Bronchial epithelial cell (primary cell): ENCODE data around the gene RASGRP1. TPM values are rescaled to one million over a fixed set of nuclear protein-coding genes. Genes with fewer than 3 reads are reported as not detected.
A peak's percentile ranks its signal among the peaks of the same experiment; 100 is the strongest.

Source experiments
- DNase-seq: peaks from one replicate; pipeline ENCODE4 v3.0.0-alpha.2; 2010; ENCODE audit warnings: low read depth
- FAIRE-seq: peaks from 2 replicates; lab custom pipeline; 2011; peaks lifted over from hg19 to GRCh38; lab: Jason Lieb, UNC
- H3K27me3 ChIP-seq: 2 replicates; pipeline ENCODE4 v1.5.1; 2011; ENCODE audit warnings: low read length; ENCODE audit not compliant: control insufficient read depth, insufficient read depth
- H3K36me3 ChIP-seq: 2 replicates; pipeline ENCODE4 v1.5.1; 2011; ENCODE audit warnings: low read length; ENCODE audit not compliant: control insufficient read depth, insufficient read depth
- H3K4me3 ChIP-seq: 2 replicates; pipeline ENCODE4 v1.5.1; 2011; ENCODE audit warnings: mild to moderate bottlenecking, low read depth, low read length, control low read depth
- CTCF ChIP-seq: IDR thresholded peaks from 2 replicates; pipeline ENCODE4 v1.5.1; 2011; ENCODE audit warnings: mild to moderate bottlenecking, moderate library complexity, low read length, control low read depth, inconsistent platforms; ENCODE audit not compliant: insufficient read depth, severe bottlenecking
- total RNA-seq: library from RNA; depleted of rRNA; stranded (reverse); fragments of >200 nt; gene quantifications from 2 replicates; pipeline ENCODE4 v1.2.1, GENCODE V29; 2014

RASGRP1 gene
- total RNA-seq, 1 donor from 2014 or later, result under 0.01 TPM

- FAIRE-seq, result no peak
- no peaks in the 10 kb centered on the region for H3K36me3 ChIP-seq
- H3K27me3 ChIP-seq, result peaks cover 14% of the 10 kb centered on the region
- peak; percentile 94 for TF ChIP-seq CTCF
- peak overlapping the region; percentile 37 for H3K4me3 ChIP-seq
- DNase-seq, result peak; percentile 15
Measured at GRCh38 chr15:38563723-38564519, 693 bp downstream of the RASGRP1 start.

- FAIRE-seq (no peak), DNase-seq (no peak)
- no peaks in the 10 kb centered on the region for H3K36me3 ChIP-seq
- no peak for TF ChIP-seq CTCF
- H3K4me3 ChIP-seq, result no peak overlapping the region
- H3K27me3 ChIP-seq, result peaks cover 14% of the 10 kb centered on the region
Measured at GRCh38 chr15:38562278-38562677, 2.3 kb downstream of the RASGRP1 start.

GRCh38 chr15:38560456-38560926 is 4.1 kb downstream of the RASGRP1 start:
- Histone ChIP-seq H3K36me3 (no peaks in the 10 kb centered on the region), H3K4me3 (no peak overlapping the region), H3K27me3 (peaks cover 16% of the 10 kb centered on the region)
- FAIRE-seq (no peak), DNase-seq (no peak)
- no peak for TF ChIP-seq CTCF

- DNase-seq (no peak), FAIRE-seq (no peak)
- peaks cover 11% of the 10 kb centered on the region for H3K27me3 ChIP-seq
- TF ChIP-seq CTCF, result no peak
- no peaks in the 10 kb centered on the region for H3K36me3 ChIP-seq
- H3K4me3 ChIP-seq, result no peak overlapping the region
Measured at GRCh38 chr15:38559636-38560307, 4.8 kb downstream of the RASGRP1 start.

- no peaks in the 10 kb centered on the region for H3K36me3 ChIP-seq
- H3K4me3 ChIP-seq, result no peak overlapping the region
- peaks cover 10% of the 10 kb centered on the region for H3K27me3 ChIP-seq
- TF ChIP-seq CTCF, result no peak
- no peak for FAIRE-seq
- DNase-seq, result no peak
Measured at GRCh38 chr15:38559131-38559530, 5.5 kb downstream of the RASGRP1 start.
